PFSK-1 (cell line): ENCODE measurements around the gene FGFBP2.

ENCODE experiments used
- FOXP2 ChIP-seq: optimal IDR thresholded peaks from 2 replicates; pipeline ENCODE3; 2011; ENCODE audit warnings: borderline replicate concordance, control low read depth, inconsistent platforms; ENCODE audit not compliant: insufficient read depth; ENCODE audit errors: extremely low read length, extremely low read depth
- POLR2AphosphoS5 ChIP-seq: IDR thresholded peaks from 2 replicates; pipeline ENCODE4 v1.6.1; 2012; ENCODE audit warnings: low read depth, mild to moderate bottlenecking, control low read depth, low read length, moderate library complexity
- REST ChIP-seq, 2 experiments: IDR thresholded peaks; 2 replicates each; pipeline versions ENCODE4 v1.6.1 to v1.8.0; 2011 to 2012; ENCODE audit warnings: low read depth in 2 of 2, low read length in 2 of 2, control low read depth in 1 of 2, inconsistent platforms in 1 of 2, mild to moderate bottlenecking in 1 of 2, moderate library complexity in 1 of 2; ENCODE audit not compliant: insufficient read depth in 1 of 2
- SIN3A ChIP-seq: IDR thresholded peaks from 2 replicates; pipeline ENCODE4 v1.6.1; 2012; ENCODE audit warnings: mild to moderate bottlenecking, low read length, moderate library complexity, borderline replicate concordance; ENCODE audit not compliant: insufficient read depth
- TAF1 ChIP-seq: IDR thresholded peaks from 2 replicates; pipeline ENCODE4 v1.6.1; 2012; ENCODE audit warnings: low read length, control low read depth, borderline replicate concordance; ENCODE audit not compliant: insufficient read depth

Gene FGFBP2

GRCh38 chr4:15917297-15917696, 45.7 kb downstream of the FGFBP2 start:
- TF ChIP-seq TAF1 (no peak), SIN3A (no peak), POLR2AphosphoS5 (no peak), REST (IDR thresholded peaks at IDR 0.05; ENCODE audit: insufficient read depth in 1 of 2, low read depth in 2 of 2, low read length in 2 of 2) (no peak), FOXP2 (no peak)

- TF ChIP-seq POLR2AphosphoS5 = no peak
- TF ChIP-seq SIN3A = no peak
- no peak for TF ChIP-seq TAF1
- TF ChIP-seq REST (IDR thresholded peaks at IDR 0.05; ENCODE audit: insufficient read depth in 1 of 2, low read depth in 2 of 2, low read length in 2 of 2) = no peak
- TF ChIP-seq FOXP2 = no peak
Measured at GRCh38 chr4:15914736-15915135, 48.2 kb downstream of the FGFBP2 start.

GRCh38 chr4:15914291-15914690, 48.7 kb downstream of the FGFBP2 start:
- TF ChIP-seq SIN3A = no peak

- TF ChIP-seq FOXP2 (no peak), POLR2AphosphoS5 (no peak), SIN3A (no peak), REST (IDR thresholded peaks at IDR 0.05; ENCODE audit: insufficient read depth in 1 of 2, low read depth in 2 of 2, low read length in 2 of 2) (no peak), TAF1 (no peak)
Measured at GRCh38 chr4:15913631-15913970, 49.4 kb downstream of the FGFBP2 start.

- no peak for TF ChIP-seq TAF1
- TF ChIP-seq FOXP2 = no peak
- no peak for TF ChIP-seq SIN3A
- TF ChIP-seq REST (IDR thresholded peaks at IDR 0.05; ENCODE audit: insufficient read depth in 1 of 2, low read depth in 2 of 2, low read length in 2 of 2) = no peak
- TF ChIP-seq POLR2AphosphoS5 = no peak
Measured at GRCh38 chr4:15912961-15913630, 49.9 kb downstream of the FGFBP2 start.
